COLO668 (cell line): ENCODE measurements around the gene LNX1.

Experiments used
- DNase-seq: peaks from one replicate; lab custom pipeline; 2025; ENCODE audit not compliant: unreplicated experiment; lab: John Stamatoyannopoulos, UW

LNX1 gene

DNA sequence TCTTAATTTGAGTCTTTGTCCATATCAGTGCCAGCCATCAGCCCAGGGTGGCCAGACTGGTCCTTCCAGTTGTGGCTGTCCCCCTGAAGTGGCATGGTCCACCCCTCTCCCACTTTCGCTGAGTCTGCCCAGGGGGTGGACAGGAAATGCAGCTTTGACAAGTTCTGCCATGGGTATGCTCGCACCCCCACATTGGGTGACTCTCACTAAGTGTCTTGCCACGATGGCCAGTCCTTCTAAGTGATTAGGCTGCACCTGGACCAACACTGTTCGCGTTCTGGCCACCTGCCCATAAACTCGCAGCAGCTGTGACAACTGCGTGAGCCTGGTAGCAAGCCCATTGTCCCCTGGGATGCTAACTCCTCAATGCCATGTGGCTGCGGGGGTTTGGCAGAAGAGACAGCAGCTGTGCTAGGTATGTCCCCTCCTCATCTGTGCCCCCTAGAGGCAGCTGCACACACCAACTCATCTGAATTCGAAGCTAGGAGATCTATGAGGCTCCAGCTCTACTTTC is 10.0 kb upstream of the LNX1 start:
- DNase-seq, result peak; percentile 94

DNA sequence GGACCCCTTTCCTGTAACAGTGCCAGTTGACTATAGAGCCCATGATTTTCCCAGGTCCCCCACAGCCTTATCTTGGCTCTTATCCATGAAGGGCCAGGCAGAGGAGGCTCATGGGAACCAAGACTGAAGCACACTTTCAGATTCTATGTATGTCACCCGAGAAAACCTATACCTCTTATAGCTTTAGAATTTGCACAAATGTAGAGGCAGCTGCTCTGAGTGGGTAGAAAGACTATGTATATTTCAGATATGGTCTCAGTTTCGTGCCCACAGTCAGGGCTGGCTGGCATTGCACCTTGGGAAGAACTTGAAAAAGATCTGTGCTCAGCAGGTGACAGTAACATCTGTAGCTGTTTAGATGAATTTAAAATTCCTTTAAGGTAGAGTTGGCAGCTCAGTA is 8.3 kb upstream of the LNX1 start:
- no peak for DNase-seq

DNA sequence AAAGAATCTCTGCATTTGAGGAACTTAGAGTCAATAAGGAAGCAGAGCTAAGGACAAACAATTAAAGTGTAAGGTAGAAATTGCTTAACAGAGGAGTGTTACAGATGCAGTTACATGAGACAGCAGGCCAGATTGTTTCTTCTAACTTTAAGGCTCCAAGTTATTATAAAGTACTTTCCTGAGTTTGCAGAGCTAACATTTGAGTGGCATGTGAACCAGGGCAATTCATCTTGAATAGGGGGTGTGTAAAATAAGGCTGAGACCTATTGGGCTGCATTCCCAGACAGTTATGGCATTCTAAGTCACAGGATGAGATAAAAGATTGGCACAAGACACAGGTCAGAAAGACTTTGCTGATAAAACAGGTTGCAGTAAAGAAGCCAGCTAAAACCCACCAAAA is 7.6 kb upstream of the LNX1 start:
- no peak for DNase-seq

DNA sequence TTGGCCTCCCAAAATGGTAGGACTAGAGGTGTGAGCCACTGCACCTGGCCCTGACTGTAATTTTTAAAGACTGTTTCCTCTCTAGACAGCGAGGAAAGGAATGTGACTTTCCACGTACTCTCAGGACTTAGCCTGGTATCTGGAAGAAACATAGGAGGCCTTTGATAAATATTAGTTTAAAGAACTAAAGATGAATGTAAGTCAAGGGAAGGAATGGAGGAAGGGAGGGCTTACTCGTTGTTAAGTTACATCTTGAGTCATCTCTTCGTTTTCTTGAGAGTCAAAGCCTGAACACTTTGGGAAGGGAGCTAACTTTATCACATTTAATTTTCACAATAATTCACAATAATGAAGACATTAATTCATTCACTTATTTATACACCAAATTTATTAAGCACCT is 7.2 kb upstream of the LNX1 start:
- no peak for DNase-seq

DNA sequence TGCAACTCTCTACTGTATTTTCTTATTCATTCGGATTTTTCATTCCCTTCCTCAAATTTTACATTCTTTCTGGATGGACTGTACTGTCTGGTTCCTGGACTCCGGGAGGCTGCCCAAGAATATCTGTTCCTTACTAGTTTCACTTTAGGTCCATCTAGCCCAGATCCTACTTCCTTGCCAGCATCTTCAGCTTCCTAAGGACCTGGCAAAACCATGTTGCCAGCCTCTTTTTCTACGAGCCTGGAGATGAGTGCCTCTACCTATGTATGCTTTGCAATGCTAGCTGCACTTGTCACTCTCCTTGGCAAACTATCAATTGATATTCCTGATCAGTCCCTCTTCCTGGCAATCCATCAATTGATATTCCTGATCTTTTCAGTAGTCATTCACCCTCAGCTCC is 5.6 kb upstream of the LNX1 start:
- no peak for DNase-seq

DNA sequence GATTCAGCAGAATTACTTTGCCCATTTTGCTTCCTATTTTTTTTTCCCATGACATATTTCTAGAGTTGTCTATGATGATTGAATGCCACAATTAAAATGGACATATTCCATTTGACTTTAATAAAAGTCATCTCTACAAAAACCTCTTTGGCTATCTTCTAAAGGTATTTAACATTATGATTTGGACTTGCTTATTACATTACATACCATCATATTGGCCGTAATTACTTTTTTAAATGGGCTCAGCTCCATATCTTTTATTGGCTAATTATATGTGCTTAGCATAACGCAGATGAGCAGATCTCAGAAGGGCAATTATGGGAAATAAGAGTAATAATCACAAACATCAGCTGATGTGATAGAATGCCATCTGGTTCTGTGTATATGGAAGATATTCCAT is 4.5 kb upstream of the LNX1 start:
- DNase-seq, result no peak

DNA sequence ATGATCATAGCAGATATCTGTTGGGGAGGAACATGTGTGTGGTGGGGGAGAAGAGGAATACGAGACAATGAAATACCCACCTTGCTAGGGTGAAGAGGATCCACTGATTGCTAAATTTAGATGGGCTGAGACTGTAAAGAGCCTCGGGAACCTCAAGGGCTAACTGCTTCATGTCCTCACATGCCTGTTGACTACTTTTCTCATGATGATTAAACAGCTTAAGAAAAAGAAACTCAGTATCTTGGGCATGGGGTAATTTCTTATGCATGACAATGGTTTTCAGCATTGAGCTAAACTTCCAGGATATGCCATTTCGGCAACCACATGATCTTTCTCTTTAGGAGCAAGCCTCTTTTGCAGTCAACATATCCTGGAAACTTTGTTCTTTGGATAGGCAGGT is 3.9 kb upstream of the LNX1 start:
- DNase-seq, result no peak

DNA sequence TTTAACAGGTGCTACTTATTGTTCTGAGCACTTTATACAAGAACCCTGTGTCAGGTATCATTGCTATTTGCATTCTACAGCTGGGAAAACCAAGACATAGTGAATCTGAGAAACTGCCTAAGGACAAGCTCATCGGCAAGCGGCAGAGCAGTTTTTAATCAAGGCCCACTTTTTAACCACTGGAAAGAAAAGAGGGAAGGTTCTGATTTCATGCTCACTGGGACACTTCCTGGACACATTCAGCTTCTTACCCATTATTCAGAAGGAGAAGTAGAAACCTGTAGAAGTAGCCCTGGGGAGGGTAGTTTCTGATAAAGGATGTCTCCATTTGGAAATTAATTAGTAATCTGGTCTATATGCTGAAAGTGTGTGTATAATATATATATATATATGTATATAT is 2.5 kb upstream of the LNX1 start:
- no peak for DNase-seq

DNA sequence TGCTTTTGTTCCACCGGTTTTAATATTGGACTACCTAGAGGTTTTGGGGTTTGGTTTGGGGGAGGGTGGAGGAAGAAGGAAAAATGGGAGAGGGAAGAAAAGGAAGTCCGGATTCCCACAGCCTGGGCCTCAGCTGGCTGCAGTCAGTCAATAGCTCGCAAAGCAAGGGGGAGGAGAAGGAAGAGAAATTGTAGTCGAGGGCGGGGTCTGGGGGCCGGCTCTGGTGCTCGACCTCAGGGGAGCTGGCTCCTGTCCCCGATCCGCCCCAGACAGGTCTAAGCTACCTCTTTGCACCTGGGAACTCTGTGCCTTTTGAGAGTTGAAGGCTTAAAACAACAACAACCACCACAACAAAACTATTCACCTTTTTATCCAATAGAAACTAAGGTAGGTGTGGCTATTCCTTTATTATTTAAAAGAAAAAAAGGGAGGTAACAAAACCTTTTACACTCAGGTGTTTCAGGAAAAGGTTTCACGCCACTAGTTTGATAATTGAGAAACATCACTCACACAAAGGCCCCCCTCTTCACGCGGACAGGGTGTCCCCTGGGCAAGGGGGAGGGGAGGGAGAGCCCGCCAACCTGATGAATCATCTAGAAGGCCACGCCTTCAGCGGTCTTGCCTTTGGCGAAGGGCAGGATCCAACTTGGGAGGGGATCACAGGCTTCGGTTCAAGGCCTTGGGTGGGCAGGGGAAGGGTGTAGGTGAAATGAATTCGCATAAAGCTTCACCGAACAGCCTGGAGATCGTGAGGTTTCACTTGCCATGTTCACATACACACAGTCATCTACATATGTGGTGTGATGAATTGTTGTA is 1.6 kb upstream of the LNX1 start:
- DNase-seq, result peak; percentile 85

DNA sequence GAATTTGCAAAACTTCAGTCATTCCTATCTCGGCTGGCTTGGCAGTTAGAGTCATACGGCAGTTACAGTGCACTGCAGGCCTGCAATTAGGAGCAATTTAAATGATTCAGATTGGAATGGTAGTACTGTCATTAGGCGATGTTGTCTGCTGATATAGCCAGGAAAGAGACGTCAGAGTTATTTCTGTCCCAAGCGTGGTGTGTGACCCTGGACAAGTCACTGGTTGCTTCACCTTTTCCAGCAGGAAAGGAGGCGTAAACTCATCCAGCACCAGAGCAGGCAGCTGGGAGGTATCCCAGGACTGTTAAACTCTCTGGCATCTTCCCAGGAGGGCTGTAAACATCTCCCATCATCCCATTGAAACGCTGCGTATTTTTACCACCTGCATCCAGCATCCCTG is 836 bp upstream of the LNX1 start:
- DNase-seq, result peak; percentile 22

DNA sequence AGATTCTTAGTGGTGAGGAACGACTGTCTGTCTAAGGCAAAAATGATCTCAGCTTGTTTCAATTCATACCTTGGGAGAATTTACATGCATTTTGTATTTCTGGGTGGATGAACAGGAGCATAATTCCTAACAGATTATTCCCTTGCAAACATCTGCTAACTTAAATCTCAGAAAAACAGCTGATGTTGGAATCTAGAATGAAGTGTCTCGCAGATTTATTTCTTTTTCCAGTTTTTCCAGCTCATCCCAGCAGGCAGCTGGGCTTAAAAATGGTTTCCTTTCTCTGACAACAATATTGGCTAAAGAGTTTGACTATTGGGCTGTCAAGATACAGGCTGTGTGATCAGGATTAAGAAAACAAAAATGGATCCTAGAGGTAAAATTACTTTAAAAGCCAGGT is 1.1 kb downstream of the LNX1 start:
- DNase-seq, result no peak

DNA sequence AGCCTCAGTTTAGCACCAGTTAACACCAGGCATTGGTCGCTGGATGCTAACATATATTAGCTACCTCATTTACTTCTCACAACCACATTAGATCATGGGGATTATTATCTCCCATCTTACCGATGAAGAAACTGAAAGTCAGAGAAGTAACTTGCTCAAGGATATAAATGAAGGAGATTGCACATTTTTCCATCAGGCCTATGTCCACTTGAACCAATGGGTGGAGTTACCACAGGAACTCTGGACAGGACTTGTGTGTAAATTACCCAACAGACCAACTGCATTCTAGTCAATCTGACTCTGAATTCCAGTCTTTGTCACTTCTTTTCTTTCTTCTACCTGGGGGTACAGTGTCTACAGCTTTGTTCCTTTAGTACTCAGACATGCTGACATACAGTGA is 1.8 kb downstream of the LNX1 start:
- no peak for DNase-seq

DNA sequence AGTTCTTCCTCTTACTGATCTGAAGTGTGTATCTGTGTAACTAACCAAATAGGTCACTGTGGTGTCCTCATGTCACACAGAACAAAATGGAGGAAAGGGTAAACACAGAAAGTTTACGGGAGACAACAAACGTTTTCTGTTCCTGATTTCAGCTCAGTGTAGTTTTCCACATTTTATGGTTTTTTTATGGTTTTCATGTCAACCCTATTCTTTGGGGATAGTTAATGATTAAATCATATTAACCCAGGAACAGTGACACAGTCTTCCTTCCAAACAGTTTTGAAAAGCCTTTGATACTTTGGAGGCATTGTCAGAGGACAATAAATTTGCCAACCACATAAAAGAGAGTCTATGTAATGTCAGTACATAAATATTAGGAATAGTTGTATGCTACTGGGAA is 4.2 kb downstream of the LNX1 start:
- DNase-seq, result no peak

DNA sequence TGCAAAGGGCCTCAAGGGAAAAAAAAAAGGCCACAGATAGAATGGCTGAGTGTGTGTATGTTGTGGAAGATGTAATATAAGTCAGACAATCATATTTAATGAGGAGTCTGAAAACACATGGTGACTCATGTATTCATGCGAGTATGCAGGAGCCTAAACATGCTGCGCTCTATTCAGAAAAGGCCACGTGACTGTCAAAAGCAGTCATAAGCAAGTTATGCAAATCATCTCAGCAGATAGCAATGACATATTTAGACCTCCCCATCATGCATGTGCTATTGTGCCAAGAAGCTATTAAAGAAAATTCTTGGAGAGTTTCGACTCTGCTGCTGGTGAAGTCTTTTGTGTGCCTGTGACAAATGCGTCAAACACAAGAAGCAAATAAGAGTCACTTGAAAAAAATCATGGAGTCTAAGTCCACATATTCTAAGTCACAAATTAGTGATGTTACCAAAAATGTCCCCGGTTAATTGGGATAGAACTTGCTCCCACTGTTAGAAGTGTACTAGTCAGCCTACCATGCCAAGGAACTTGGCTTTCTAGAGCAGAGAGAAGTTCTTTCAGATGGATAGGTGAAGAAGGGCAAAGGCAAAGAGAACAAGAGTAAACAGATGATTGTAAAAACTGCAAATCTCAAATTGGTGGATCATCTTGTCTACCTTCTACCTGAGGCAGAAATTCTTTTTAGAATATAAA is 5.0 kb downstream of the LNX1 start:
- DNase-seq, result peak; percentile 18

DNA sequence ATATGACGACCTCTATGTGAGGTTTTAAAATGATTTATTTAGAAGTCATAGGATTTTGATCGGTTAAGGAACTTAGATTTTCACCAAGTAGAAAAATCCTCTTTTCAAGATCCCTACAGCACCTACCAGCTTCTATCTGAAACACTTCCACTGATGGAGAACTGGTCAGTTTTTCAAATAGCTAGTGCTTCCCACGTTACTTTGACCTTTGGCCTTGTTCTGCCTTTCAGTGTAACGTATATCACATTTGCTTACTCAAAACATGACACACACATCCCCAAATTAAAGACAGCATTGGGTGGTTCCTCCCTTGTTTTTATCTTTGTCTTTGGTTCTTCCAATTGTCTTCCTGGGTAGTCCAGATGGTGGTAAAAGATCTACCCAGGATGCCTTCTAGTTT is 6.6 kb downstream of the LNX1 start:
- no peak for DNase-seq

DNA sequence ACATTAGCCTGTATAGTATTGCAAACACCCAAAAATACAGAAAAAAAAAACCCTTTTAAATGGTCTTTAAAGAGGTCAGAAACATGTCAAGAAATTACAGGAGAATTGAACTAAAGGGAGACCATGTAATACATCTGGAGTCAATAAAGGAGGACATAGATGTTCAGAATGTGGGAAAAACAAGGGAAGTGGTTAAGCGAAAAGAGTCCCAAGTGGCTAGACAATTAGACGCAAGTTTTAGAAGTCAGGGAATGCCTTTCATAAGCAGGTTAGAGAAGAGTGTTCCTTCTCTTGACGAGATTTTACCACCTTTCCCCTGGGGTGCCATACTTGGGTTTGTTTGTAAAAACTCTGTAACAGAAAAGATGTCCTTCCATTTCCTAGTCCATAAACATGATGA is 7.8 kb downstream of the LNX1 start:
- DNase-seq, result no peak

DNA sequence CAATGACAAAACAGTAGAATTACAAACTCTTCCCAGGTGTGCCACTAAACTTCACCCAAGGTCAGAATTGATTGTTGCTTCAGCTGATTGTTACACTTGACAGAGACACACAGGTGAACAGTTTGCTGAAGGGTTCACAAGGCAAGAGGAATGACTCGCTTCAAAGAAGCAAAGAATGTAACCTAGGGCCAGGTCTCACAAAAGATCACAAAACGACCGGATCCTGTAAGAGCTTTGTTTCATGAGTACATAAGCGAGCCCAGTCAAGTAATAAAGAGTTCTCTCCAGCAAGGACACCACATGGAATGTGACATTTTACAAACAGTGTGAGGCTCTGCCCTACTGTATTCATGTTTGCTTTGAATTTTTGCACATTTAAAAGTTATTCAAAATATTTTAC is 9.1 kb downstream of the LNX1 start:
- no peak for DNase-seq

DNA sequence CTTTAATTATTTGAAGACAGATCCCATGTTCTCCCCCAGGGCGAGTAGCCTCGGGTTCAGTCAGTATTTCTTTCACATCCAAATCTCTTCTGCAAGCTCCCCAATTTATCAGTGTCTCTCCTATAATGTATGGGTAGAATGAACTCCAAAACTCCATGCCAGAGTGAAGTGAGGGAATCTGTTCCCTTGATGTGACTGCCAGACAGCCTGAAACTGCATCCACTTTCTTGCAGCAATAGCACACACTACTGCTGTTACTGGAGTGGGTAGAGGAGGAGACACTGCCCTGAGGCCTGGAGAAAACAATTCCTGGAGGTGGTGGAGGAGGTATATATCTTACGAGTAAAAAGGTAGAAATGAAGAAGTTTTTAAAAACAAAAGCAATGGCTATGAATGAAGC is 11.0 kb downstream of the LNX1 start:
- DNase-seq, result no peak

DNA sequence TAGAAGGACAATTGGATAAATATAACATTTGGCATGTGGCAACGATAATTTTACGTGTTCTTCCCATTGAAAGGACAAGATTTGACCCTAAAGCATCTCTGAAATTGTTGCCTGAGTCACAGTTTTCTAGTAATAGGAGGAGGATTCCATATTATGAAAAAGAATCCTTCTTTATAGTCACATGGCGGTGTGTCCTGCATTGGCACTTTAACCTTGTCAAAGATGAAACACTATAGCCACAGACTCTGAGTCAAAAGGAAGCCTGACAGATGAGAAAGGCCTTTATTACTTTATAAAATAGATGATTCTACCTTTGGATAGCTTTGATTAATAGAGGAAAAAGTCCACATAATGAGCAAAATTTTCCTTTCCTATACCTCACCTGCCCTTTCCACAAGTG is 11.5 kb downstream of the LNX1 start:
- no peak for DNase-seq

DNA sequence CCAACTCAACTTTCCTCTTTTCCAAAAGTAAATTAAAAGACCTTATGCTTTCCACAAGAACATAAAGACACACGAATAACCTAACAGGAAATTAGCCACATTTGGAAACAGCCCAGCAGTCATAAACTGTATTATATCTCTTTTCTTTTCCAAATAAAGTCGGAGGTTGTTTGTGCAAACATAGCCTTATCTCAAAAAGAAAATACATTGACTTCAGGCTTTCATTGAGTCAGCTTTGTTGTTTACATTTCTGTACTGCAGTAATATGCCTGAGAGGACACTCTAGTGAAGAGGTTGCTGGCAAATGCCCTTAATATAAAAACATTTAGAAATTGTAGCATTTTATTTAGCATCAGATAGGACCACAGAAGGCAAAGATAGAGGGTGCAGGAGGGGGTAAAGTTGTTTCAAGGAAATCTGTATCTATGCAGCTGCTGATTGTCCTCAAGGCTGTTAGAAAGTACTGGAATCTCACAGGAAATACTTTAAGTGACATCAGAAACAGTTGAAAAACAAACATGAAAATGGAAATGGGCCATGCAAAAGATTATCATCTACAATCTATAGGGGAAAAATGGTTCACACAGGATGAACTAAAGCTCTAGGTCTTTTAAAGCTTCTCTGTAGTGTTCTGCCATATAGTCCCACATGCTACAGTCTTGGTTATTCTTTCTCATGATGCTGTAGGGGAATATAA is 14.5 kb downstream of the LNX1 start:
- DNase-seq, result no peak

DNA sequence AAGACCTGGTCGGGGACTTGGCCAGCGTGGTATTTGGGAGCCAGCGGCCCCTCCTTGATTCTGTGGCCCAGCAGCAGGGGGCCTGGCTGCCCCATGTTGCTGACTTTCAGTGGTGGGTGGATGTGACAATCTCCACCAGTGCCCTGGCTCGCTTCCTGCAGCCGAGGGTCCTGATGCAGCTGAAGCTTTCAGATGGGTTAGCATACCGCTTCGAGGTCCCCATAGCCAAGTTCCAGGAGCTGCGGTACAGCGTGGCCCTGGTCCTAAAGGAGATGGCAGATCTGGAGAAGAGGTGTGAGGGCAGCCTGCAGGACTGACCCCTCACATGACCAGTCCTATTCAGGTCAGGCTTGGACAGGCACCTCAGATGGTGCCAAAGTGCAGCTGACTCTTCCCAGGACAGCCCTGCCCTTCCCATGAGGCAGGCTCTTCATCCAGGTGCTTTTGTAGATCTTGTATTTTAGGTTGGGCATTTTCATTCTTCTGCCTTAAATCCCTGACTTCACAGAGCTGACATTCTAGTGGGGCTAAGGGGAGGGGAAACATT is 15.1 kb downstream of the LNX1 start:
- DNase-seq, result no peak

DNA sequence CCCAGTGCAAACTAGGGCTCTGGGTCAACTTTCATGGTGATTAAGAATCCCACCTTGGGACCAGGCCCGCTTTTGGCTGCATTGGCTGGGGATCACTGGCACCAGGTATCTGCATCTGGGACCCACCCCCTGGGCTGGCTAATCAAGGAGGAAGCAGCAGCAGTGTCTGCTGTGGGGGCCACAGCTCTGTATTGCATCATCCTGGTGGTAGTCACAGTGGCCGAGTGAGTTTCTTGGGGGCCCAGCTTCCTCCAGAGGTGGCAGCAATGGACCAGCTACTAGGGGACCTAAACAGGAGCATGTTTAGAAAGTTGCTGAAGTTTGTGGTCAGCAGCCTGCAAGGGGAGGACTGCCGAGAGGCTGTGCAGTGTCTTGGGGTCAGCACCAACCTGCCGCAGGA is 15.7 kb downstream of the LNX1 start:
- no peak for DNase-seq
